Stomach smooth muscle (tissue), 2 donors: ENCODE measurements around the gene SLC16A8.

Experiments used
- H3K27ac ChIP-seq: one replicate; pipeline ENCODE4 v1.7.0; 2013; ENCODE audit warnings: mild to moderate bottlenecking, low read length, inconsistent platforms
- H3K27me3 ChIP-seq, 2 donors: one replicate each; pipeline ENCODE4 v1.7.0; 2013; ENCODE audit warnings: low read length in 2 of 2; ENCODE audit not compliant: insufficient read depth in 2 of 2, control insufficient read depth in 1 of 2
- H3K36me3 ChIP-seq, 2 donors: one replicate each; pipeline ENCODE4 v1.7.0; 2013; ENCODE audit warnings: low read length in 2 of 2; ENCODE audit not compliant: control insufficient read depth in 2 of 2, insufficient read depth in 2 of 2
- H3K4me1 ChIP-seq: one replicate; pipeline ENCODE4 v1.7.0; 2013; ENCODE audit warnings: low read length; ENCODE audit not compliant: control insufficient read depth, insufficient read depth
- H3K4me3 ChIP-seq, 2 donors: one replicate each; pipeline ENCODE4 v1.7.0; 2013; ENCODE audit warnings: low read length in 2 of 2
- H3K9ac ChIP-seq, 2 donors: one replicate each; pipeline ENCODE4 v1.7.0; 2013; ENCODE audit warnings: low read length in 2 of 2, mild to moderate bottlenecking in 1 of 2
- H3K9me3 ChIP-seq, 2 donors: one replicate each; pipeline ENCODE4 v1.7.0; 2013; ENCODE audit warnings: low read length in 2 of 2; ENCODE audit not compliant: control insufficient read depth in 2 of 2
- donor health status: healthy.
- donor health status: Pancreatic carcinoma.

The SLC16A8 gene

DNA sequence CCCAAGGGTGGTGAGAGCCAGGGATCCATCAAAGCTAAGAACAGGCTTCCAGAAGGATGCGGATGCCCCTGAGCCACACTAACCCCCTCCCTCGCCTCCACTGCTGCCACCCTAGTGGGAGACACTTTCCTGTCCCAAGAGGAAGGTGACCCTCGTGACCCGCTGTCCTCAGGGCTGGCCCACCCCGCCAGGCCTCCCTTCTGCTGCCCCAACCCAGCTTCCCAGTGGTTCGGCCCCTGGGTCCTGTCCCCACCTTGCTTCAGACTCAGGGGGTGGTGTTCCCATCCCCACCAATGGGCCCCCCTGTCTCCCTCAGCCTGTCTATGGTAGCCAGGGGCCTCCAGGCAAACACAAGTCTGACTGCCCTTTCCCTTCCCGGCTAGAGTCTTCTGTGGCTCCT, 33.3 kb downstream of the SLC16A8 start:
- Histone ChIP-seq H3K27ac (no peak overlapping the region), H3K9ac (no peak overlapping the region), H3K36me3 (no peaks in the 10 kb centered on the region), H3K27me3 (peaks cover 0 to 15% of the 10 kb centered on the region in 2 donors), H3K4me3 (no peak overlapping the region), H3K9me3 (no peaks in the 10 kb centered on the region), H3K4me1 (peaks cover 10% of the 10 kb centered on the region)

DNA sequence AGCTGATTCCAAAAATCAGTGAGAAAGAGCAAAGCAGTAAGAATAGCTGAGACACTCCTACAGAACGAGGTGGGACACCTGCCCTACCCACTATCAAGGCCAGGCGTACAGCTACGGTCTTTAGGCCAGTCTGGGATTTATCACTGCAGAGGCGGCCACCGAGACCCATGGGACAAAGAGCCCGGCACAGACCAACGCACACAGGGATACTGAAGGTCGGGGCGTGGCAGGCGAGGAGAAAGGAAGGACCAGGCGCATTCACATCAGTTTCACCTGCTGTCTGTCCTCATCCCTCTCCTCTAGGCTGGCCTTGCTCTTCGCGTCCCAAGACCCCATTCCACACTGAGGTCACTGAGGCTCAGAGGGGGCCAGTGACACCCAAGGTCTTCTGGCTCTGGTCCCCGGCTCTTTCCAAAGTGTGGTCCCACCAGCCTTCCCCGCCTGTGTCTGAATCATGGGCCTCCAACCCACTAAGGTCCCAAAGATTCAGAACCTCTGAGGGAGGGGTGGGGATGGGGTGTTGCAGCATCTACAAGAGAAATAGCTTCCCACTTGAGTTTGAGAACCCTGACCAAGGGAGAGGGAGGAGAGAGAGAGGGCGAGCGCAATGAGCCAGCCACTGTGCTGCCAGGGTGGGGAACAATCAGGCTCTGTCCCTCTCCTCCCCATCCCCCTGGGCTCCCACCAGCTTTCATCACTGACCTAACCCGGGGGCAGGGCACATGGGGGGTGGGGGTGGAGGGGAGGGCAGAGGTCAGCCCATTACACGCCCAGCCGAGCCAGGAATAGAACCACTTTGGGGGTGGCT, 34.0 kb downstream of the SLC16A8 start:
- peaks cover 10% of the 10 kb centered on the region for H3K4me1 ChIP-seq
- no peaks in the 10 kb centered on the region for H3K36me3 ChIP-seq
- no peak overlapping the region for H3K27ac ChIP-seq
- no peak overlapping the region for H3K9ac ChIP-seq
- H3K9me3 ChIP-seq, result no peaks in the 10 kb centered on the region
- H3K4me3 ChIP-seq, result no peak overlapping the region
- peaks cover 0 to 15% of the 10 kb centered on the region in 2 donors for H3K27me3 ChIP-seq

DNA sequence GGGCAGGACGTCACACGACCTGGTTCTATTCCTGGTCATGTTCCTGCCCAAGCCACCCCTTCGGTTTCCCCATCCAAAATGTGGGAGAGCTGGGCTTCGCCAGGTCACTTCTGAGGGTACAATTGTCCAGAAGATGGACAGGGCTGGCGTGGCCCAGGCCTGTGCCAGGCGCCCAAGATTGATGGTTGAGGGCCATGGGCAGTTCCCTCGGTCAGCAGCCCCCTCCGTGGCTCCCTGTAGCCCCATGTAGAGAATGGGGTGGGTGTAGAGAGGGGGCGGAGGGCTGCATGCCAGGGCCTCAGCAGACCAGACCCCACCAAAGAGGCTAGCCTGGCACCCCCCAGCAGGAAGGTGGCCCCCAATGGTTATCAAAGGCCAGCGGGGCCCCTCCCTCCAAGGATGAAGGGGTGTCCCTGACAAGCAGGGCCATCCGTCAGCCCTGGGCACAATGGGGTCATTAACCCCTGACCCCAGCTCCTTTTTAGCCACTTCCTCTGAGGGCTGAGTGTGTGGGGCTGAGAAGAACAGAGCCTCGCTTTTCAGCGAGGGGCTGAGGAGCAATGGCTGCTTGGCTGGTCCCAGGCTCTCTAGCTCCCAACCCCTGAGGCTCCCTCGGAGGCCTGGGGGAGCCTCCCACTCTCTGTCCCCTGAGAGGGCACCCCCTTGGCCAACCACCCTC, 37.8 kb downstream of the SLC16A8 start:
- H3K4me1 ChIP-seq, result peaks cover 7% of the 10 kb centered on the region
- no peaks in the 10 kb centered on the region for H3K9me3 ChIP-seq
- no peak overlapping the region for H3K4me3 ChIP-seq
- H3K27me3 ChIP-seq, result peaks cover 0 to 3% of the 10 kb centered on the region in 2 donors
- H3K9ac ChIP-seq, result no peak overlapping the region
- H3K36me3 ChIP-seq, result no peaks in the 10 kb centered on the region
- no peak overlapping the region for H3K27ac ChIP-seq

- H3K4me3 ChIP-seq, result no peak overlapping the region
- H3K9ac ChIP-seq, result no peak overlapping the region
- H3K27me3 ChIP-seq, result peaks cover 0 to 3% of the 10 kb centered on the region in 2 donors
- no peaks in the 10 kb centered on the region for H3K36me3 ChIP-seq
- peaks cover 3% of the 10 kb centered on the region for H3K4me1 ChIP-seq
- no peak overlapping the region for H3K27ac ChIP-seq
- no peaks in the 10 kb centered on the region for H3K9me3 ChIP-seq
Measured at GRCh38 chr22:38043151-38044039, 40.6 kb downstream of the SLC16A8 start.

- Histone ChIP-seq H3K36me3 (no peaks in the 10 kb centered on the region), H3K27ac (no peak overlapping the region), H3K9ac (no peak overlapping the region), H3K27me3 (peaks cover 0 to 3% of the 10 kb centered on the region in 2 donors), H3K4me1 (peaks cover 3% of the 10 kb centered on the region), H3K9me3 (no peaks in the 10 kb centered on the region), H3K4me3 (no peak overlapping the region)
Measured at GRCh38 chr22:38042488-38042790, 41.5 kb downstream of the SLC16A8 start.

DNA sequence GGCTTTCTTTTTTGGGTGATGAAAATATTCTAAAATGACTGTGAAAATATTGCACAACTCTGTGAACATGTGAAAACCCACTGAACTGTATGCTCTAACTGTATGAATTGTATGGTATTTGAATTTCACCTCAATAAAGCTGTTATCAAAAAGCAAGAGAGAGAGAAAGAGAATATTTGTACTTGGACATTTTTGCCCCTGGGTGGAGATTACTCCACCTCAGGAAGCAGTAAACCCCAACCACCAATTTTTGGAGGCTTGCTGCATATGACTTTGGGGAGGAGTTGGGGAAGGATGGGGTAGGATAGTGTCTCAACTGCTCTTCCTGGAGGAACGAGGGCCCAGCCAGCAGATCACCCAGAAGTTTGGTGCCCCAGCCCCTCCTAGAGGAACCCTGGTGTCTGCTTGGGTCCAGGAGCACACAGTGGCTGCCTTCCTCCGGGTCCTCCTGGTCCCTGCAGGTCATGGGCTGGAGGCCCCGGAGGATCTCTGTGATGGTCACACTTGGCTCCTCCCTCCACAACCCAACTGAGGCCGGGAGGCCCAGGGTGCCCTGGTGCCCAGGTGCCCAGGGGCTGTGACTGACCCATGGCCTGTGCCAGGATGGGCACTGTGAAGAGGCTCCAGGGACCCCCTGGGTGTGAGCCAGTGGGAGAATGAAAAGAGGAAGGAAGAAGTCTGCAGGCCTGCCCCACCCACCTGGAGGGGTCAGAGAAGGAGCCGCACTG, 42.1 kb downstream of the SLC16A8 start:
- peaks cover 0 to 3% of the 10 kb centered on the region in 2 donors for H3K27me3 ChIP-seq
- H3K36me3 ChIP-seq, result no peaks in the 10 kb centered on the region
- H3K4me1 ChIP-seq, result peaks cover 3% of the 10 kb centered on the region
- no peak overlapping the region for H3K27ac ChIP-seq
- no peaks in the 10 kb centered on the region for H3K9me3 ChIP-seq
- no peak overlapping the region for H3K9ac ChIP-seq
- H3K4me3 ChIP-seq, result no peak overlapping the region

DNA sequence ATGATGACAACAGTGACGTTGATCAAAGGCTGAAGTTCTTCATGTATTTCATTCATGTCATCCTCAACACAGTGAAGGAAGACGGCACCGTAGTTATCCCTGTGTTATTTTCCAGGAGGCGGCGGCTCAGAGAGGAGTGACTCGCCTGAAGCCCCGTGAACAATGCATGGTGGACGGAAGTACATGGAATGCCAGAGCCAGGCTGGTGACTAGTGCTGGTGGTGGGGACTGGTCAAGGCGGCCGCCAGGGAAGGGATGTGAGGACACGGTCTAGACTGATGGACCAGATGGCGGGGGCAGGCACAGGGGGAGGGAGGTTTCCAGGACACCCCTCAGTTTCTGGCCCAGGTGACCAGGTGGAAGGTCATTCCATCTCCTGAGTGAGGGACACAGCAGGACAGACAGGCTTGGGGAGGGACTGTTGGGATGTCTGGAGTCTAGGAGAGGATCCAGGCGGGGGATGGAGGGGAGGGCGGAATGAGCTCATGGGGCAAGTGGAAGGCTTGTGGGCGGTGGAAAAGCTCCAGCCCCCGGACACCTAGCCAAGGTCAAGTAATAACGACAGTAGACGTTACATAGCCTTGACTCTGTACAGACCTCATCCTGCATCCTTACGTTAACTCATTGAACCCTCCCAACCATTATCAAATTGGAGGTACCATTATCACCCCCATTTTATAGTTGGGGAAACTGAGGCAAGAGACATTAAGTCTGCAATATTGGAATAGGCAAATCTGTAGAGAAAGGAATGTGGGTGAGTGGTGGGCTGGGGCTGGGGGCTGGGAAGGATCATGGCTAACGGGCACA, 42.8 kb downstream of the SLC16A8 start:
- Histone ChIP-seq H3K9me3 (no peaks in the 10 kb centered on the region), H3K36me3 (no peaks in the 10 kb centered on the region), H3K27ac (no peak overlapping the region), H3K4me1 (peaks cover 3% of the 10 kb centered on the region), H3K9ac (no peak overlapping the region), H3K27me3 (peaks cover 0 to 3% of the 10 kb centered on the region in 2 donors), H3K4me3 (no peak overlapping the region)

DNA sequence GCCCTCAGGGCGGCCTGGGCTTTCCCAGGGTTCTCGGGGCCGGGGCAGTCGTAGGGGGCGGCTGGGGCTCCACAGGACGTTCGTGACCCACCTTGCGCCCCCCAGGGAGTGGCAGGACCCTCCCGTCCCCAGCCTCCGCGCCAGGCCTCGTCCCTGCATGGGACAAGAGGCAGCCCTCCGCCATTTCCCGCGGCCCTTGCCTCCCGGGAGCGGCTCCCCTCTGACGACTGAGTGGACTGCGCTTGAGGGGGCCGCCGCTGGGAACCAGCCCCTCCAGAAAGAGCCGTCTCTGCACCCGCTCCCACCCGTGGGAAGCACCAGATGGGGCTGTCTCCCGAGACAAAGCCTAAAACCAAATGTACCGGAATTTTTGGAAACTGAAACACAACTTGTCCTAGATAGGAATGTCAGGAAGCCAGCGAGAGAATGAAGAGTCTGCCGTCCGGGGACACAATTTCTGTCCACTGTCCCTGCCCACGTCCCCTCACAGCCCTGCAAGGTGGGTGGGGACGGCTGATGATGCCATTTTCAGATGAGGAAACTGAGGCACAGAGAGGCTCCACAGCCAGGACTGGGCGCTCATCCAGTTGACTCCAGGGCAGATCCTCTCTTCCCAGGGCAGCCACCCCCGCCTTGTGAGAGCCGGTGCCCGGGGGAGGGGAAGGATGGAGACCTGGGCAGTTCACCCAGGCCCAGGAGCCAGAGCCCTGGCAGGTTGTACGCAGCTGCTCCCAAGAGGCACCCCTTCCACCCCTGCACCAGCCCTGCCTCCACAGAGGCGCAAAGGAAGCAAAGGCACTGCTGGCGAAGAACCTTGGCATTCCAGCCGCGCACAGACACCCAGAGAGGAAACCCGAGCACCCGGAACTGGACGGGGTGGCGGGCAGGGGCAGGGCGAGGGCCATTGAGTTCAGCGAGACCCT, 44.8 kb downstream of the SLC16A8 start:
- peaks cover 14% of the 10 kb centered on the region for H3K4me1 ChIP-seq
- peaks cover 0 to 3% of the 10 kb centered on the region in 2 donors for H3K27me3 ChIP-seq
- no peak overlapping the region for H3K9ac ChIP-seq
- no peaks in the 10 kb centered on the region for H3K36me3 ChIP-seq
- no peaks in the 10 kb centered on the region for H3K9me3 ChIP-seq
- H3K27ac ChIP-seq, result no peak overlapping the region
- H3K4me3 ChIP-seq, result no peak overlapping the region

GRCh38 chr22:38038426-38038825, 45.6 kb downstream of the SLC16A8 start:
- Histone ChIP-seq H3K27me3 (peaks cover 0 to 3% of the 10 kb centered on the region in 2 donors), H3K4me1 (peaks cover 21% of the 10 kb centered on the region), H3K27ac (no peak overlapping the region), H3K4me3 (no peak overlapping the region), H3K36me3 (no peaks in the 10 kb centered on the region), H3K9ac (no peak overlapping the region), H3K9me3 (no peaks in the 10 kb centered on the region)
